ENCODE data around the gene NKX1-2. TPM values are rescaled to one million over a fixed set of nuclear protein-coding genes. Genes with fewer than 3 reads are reported as not detected.
"Not testable (repeated sequence)": the region's sequence is repeated elsewhere in the genome, so short reads cannot be mapped to it uniquely, and the experiment has no call there.

The NKX1-2 gene
- total RNA-seq, 1 experiment from 2014 or later: 0.05 TPM

GRCh38 chr10:124453960-124454610, 4.2 kb upstream of the NKX1-2 start:
- DNase-seq (ENCODE audit: low read depth): no peak

- DNase-seq (ENCODE audit: low read depth): no peak
Observed at GRCh38 chr10:124451276-124451675, 1.4 kb upstream of the NKX1-2 start.

DNA sequence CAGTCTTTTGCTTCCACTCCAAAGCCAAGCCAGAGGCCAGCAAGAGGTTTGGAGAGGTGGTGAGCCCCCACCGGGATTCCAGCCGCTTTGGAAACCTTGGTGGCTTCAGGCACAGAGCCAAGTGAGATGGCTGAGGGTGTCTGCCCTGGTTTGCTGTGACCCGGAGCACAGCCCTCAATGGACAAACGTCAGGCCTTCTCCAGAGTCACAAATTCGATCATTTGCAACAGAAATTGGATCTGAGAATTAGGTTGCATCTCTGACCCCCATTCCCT, 885 bp upstream of the NKX1-2 start:
- DNase-seq (ENCODE audit: low read depth): no peak

- no peak for DNase-seq (ENCODE audit: low read depth)
Observed at GRCh38 chr10:124449170-124450011, 444 bp downstream of the NKX1-2 start.

- DNase-seq (ENCODE audit: low read depth): no peak
Observed at GRCh38 chr10:124448696-124449169, 1.1 kb downstream of the NKX1-2 start.

DNA sequence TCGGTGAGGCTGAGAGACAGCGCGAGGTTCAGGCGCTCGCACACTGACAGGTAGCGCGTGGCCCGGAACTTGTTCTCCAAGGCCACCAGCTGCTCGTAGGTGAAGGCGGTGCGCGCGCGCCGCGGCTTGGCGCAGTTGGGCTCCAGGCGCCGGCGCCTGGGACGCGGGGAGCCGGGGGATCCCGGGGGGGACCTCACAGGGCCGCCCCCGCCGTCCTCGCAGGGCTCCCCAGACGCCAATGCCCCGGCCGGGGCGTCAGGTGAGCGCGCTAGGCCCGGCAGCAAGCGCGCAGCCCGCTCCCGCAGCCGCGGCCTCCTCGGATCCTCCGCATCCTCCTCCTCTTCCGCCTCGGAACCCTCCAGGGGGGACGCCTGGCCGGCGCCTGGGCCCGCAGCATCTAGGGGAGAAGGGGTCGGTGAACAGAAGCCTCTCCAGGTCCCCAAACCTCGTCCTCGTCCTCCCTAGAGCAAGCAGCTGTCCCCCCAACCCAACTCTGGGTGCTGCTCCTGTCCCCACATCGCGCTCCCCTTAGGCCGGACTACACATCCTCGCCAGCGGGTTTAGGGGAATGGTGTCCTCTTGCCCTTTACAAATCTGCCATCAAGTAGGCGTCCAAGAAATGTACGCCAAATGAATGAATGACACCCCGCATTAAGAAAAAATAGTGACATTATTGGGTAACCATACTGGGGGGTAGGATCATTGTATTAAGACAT, 1.9 kb downstream of the NKX1-2 start:
- no peak for DNase-seq (ENCODE audit: low read depth)

DNA sequence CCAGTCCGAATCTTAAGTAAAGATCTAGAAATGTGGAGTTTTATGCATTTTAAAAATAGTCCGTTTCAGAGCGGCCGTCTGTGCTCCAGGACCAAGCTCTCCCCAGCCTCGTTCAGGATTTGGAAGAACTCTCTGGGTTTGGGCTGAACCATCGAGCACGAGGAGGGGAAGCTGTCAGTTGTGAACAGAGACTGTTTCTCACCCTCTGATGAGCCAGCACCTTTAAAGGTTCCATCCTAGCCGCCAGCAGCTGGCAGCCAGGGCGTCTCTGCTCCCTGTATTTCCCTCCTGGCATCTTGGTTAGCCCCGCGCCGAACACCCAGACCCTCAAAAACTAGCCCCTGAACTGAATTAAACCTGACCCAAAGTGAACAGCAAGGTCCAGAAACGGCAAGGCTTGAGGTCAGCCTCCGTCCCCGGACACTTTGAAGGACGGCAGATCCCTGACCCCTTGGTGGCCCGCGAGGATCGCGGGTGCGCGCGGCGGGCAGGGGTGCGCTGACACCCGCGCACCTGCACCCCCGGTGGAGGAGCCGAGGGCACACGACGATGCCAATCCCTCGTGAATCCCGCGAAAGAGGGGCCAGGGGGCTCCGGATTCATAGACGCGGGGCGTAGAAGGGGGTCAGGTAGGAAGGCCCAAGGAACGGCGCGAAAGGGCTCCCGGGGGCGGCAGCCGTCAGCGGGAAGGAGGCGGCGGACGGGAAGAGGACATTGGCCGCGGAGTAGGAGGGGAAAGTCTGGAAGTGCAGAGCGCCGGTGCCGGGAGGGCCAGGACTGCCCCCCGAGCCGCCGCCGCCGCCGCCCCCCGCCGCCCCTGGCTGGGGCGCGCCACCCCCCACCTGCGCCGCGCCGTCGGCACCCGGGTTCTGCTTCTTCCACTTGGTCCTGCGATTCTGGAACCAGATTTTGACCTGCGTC, 2.7 kb downstream of the NKX1-2 start:
- no peak for DNase-seq (ENCODE audit: low read depth)

DNA sequence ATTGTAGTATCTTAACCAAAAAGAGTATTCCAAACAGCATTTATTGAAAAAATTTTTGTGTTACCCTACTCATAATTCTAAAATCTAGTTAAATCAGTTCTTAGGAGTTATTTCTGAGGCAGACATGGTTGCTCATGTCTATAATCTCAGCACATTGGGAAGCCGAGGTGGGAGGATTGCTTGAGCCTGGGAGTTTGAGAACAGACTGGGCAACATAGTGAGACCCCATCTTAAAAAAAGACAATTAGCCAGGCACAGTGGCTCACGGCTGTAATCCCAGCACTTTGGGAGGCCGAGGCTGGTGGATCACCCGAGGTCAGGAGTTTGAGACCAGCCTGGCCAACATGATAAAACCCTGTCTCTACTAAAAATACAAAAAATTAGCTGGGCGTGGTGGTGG, 8.1 kb downstream of the NKX1-2 start:
- DNase-seq (ENCODE audit: low read depth): not testable (repeated sequence)

GRCh38 chr10:124436191-124436638, 13.6 kb downstream of the NKX1-2 start:
- DNase-seq (ENCODE audit: low read depth): peak; percentile 90

DNA sequence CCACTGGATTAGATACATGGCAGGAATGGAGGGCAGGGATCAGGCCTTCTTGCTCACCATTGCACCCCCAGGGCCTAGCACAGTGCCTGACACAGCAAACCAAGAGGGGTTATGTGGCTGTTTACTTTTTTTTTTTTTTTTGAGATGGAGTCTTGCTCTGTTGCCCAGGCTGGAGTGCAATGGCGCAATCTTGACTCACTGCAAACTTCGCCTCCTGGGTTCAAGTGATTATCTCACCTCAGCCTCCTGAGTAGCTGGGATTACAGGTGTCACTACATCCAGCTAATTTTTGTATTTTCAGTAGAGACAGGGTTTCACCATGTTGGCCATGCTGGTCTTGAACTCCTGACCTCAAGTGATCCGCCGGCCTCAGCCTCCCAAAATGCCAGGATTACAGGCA, 14.2 kb downstream of the NKX1-2 start:
- not testable (repeated sequence) for DNase-seq (ENCODE audit: low read depth)

GRCh38 chr10:124433461-124433860, 16.4 kb downstream of the NKX1-2 start:
- no peak for DNase-seq (ENCODE audit: low read depth)

- DNase-seq (ENCODE audit: low read depth): no peak
Observed at GRCh38 chr10:124430077-124430476, 19.8 kb downstream of the NKX1-2 start.

DNA sequence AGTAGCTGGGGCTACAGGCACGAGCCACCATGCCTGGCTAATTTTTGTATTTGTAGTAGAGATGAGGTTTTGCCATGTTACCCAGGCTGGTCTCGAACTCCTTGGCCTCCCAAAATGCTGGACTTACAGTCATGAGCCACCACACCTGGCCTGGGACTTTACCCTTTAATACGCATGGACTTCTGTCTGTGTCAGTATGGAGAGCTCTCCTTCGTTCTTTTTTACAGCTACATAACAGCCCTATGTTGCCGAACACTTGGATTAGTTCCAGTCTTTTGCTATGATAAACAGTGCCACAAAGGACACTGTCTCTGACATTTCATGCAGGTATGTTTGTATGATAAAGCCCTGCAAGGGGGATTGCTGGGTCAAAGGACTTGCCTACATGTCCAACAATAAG, 20.3 kb downstream of the NKX1-2 start:
- DNase-seq (ENCODE audit: low read depth): no peak

DNA sequence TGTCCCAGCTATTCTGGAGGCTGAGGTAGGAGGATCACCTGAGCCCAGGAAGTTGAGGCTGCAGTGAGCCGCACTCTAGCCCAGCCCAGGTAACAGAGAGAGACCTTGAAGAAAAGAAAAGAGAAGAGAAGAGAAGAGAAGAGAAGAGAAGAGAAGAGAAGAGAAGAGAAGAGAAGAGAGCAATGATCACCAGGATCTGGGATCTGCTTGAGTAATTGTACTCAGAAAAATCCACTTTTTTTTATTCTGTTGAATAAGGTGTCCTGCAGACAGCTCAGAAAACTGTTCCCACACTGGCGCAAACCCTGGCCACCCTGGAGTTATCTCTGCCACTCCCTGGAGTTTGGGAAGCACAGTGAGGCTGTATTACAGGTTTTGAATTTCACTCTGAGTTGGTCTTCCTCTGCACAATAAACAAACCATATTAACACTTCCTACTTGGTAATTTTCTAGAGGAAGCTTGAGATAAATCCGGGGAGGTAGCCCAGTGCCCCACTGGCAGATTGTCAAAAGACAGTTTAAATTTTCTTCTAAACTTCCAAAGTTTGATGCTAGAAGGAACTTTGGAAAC, 21.5 kb downstream of the NKX1-2 start:
- no peak for DNase-seq (ENCODE audit: low read depth)

GRCh38 chr10:124425227-124425962, 24.4 kb downstream of the NKX1-2 start:
- DNase-seq (ENCODE audit: low read depth): no peak

DNA sequence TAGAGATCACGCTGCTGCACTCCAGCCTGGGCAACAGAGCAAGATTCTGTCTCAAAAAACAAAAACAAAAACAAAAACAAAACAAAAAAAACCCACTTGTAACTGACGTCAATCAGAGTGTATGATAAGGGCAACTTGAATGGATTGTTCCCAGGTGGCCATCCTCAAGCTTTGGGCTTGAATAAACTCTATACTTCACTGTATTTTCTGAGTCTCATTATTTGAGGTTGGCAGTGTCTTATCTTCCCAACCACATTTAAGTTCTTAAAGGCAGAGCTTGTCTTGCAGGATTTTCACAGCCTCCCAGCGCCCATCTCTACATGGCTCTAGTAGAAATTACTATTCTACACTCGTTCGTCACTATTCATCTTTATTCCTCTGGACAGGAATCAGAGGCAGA, 26.0 kb downstream of the NKX1-2 start:
- no peak for DNase-seq (ENCODE audit: low read depth)

DNA sequence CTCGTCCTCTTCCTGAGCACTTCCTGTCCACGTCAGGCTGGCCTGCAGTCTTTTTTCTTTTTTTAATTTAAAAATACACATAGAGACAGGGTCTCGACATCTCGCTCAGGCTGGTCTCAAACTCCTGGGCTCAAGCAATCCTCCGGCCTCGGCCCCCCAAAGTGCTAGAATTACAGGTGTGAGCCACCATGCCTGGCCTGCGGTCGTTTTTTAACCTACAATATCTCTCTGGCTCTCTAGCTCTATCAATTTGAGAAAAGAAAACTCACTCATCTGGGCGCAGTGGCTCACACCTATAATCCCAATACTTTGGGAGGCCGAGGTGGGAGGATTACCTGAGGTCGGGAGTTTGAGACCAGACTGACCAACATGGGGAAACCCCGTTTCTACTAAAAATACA, 27.1 kb downstream of the NKX1-2 start:
- no peak for DNase-seq (ENCODE audit: low read depth)

- DNase-seq (ENCODE audit: low read depth): no peak
Observed at GRCh38 chr10:124420254-124420653, 29.6 kb downstream of the NKX1-2 start.

DNA sequence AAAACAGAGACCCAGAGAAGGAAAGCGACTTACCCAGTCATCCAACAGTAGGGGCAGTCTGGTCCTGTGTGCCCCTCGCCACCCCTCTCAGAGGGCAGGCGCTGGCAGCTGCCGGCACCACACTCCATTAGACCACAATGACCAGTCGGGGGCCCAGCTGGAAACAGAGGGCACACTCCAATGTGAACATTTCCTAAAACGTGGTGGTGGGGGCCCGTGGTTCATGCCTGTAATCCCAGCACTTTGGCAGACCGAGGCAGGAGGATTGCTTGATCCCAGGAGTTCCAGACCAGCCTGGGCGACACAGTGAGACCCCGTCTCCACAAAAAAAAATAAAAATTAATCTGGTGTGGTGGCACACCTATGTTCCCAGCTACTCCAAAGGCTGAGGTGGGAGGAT, 30.2 kb downstream of the NKX1-2 start:
- no peak for DNase-seq (ENCODE audit: low read depth)
